Measurements from ENCODE around the gene API5. TPM values are rescaled to one million over a fixed set of nuclear protein-coding genes. Genes with fewer than 3 reads are reported as not detected.
A peak's percentile ranks its signal among the peaks of the same experiment; 100 is the strongest.

The API5 gene
- total and polyA plus RNA-seq, 10 of the 15 experiments (the other 5 are each of a cell fraction or from before 2014, with no cell fraction given) = 52.0 to 193 (median 106) TPM

- TF ChIP-seq, protein P1, sequence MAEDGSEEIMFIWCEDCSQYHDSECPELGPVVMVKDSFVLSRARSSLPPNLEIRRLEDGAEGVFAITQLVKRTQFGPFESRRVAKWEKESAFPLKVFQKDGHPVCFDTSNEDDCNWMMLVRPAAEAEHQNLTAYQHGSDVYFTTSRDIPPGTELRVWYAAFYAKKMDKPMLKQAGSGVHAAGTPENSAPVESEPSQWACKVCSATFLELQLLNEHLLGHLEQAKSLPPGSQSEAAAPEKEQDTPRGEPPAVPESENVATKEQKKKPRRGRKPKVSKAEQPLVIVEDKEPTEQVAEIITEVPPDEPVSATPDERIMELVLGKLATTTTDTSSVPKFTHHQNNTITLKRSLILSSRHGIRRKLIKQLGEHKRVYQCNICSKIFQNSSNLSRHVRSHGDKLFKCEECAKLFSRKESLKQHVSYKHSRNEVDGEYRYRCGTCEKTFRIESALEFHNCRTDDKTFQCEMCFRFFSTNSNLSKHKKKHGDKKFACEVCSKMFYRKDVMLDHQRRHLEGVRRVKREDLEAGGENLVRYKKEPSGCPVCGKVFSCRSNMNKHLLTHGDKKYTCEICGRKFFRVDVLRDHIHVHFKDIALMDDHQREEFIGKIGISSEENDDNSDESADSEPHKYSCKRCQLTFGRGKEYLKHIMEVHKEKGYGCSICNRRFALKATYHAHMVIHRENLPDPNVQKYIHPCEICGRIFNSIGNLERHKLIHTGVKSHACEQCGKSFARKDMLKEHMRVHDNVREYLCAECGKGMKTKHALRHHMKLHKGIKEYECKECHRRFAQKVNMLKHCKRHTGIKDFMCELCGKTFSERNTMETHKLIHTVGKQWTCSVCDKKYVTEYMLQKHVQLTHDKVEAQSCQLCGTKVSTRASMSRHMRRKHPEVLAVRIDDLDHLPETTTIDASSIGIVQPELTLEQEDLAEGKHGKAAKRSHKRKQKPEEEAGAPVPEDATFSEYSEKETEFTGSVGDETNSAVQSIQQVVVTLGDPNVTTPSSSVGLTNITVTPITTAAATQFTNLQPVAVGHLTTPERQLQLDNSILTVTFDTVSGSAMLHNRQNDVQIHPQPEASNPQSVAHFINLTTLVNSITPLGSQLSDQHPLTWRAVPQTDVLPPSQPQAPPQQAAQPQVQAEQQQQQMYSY (CRISPR knock-in tag; IDR thresholded peaks at IDR 0.05) = no peak
- peak; percentile 89 for TF ChIP-seq DPF2 (IDR thresholded peaks at IDR 0.05)
- TF ChIP-seq PKNOX1 (IDR thresholded peaks at IDR 0.05) = peak; percentile 39
- TF ChIP-seq POLR2AphosphoS2 (IDR thresholded peaks at IDR 0.05; ENCODE audit: low read depth, low read length) = peak; percentile 89; the same call in 1 of the 2 replicates
Observed at GRCh38 chr11:43358801-43359421, 47.1 kb downstream of the API5 start, which contains the start of gene TTC17 (continued).

- CTCF ChIA-PET = interaction anchor here (0.7 to 4.3 kb wide), 5 partner anchors 8 to 76 kb away, joined by 3 to 26 read pairs (median 4); partner anchors contain the start of gene API5
- Histone ChIP-seq H3K4me1 (ENCODE audit: control insufficient read depth, insufficient read depth, low read length) (peaks cover 6% of the 10 kb centered on the region; the same call in 1 of the 2 replicates), H3K4me2 (ENCODE audit: control insufficient read depth, insufficient read depth) (peak overlapping the region; percentile 78), H3K9ac (ENCODE audit: control insufficient read depth, insufficient read depth, low read length) (peak overlapping the region; percentile 96), H3K27me3 (replicated peaks in 1 of 2; ENCODE audit: control insufficient read depth in 2 of 2, insufficient read depth in 2 of 2, low read length in 1 of 2) (no peaks in the 10 kb centered on the region), H4K20me1 (ENCODE audit: control insufficient read depth, insufficient read depth) (no peaks in the 10 kb centered on the region), H3K79me2 (ENCODE audit: control insufficient read depth, insufficient read depth, low read length) (peaks cover 54% of the 10 kb centered on the region), H3K9me3 (replicated peaks; ENCODE audit: control insufficient read depth, insufficient read depth, low read length) (no peaks in the 10 kb centered on the region), H3K27ac (ENCODE audit: control insufficient read depth, insufficient read depth) (peak overlapping the region; percentile 96), H3K36me3 (ENCODE audit: control insufficient read depth in 2 of 2, insufficient read depth in 2 of 2, low read length in 1 of 2) (no peaks in the 10 kb centered on the region), H3K4me3 (peak overlapping the region; percentile 62), H2AFZ (ENCODE audit: control insufficient read depth, low read depth, low read length) (peak overlapping the region; percentile 89)
- in situ Hi-C loops (cut with MboI) (loop anchor here (25.0 kb wide), 1 partner anchor 1228 kb away; no protein-coding TSS in a partner anchor), intact Hi-C loops (cut with micrococcal nuclease; ENCODE audit: unreplicated experiment) (loop anchor here (2.0 kb wide), 1 partner anchor 47 kb away; no protein-coding TSS in a partner anchor)
- FAIRE-seq (peak; percentile 38), DNase-seq (ENCODE audit: low read depth, low spot score) (peak; percentile 21), ATAC-seq (peak; percentile 74)
- RAD21 ChIA-PET (ENCODE audit: unreplicated experiment) = interaction anchor here (1.2 to 2.8 kb wide), 2 partner anchors 8 to 47 kb away, joined by 4 to 17 read pairs; partner anchors contain the start of gene API5
- BruUV-seq (replicated peaks) = no TSS peak
- SMC1A ChIA-PET (ENCODE audit: uncharacterized antibody, unreplicated experiment) = interaction anchor here (1.1 to 2.1 kb wide), 11 partner anchors 7 to 64 kb away, joined by 3 to 9 read pairs (median 4); no protein-coding TSS in a partner anchor
- WGBS (ENCODE audit: insufficient coverage, insufficient replicate concordance, low lambda C conversion rate, missing lambda C conversion rate) = 2% methylated on average over 14 of the region's 14 CpGs
- POLR2A ChIA-PET = interaction anchor here (0.7 to 2.5 kb wide), 4 partner anchors 9 to 47 kb away, joined by 3 to 19 read pairs (median 10); partner anchors contain the start of gene API5
- TF ChIP-seq, protein P1 (CRISPR knock-in tag; IDR thresholded peaks at IDR 0.05) = no peak
- TF ChIP-seq SP1 (IDR thresholded peaks at IDR 0.05; ENCODE audit: low read depth, low read length) (no peak), MXI1 (IDR thresholded peaks at IDR 0.05; ENCODE audit: low read depth, low read length) (0 out of 2 replicates have a peak, but pooled peaks have one; percentile 4)
Observed at GRCh38 chr11:43359422-43359818, 47.6 kb downstream of the API5 start.
